Heart left ventricle (tissue), 13 donors: Measurements from ENCODE around the gene PLA2G2F.

Source experiments
- POLR2A ChIP-seq, 2 donors: fragments of 450-650 bp; IDR thresholded peaks; one replicate each; pipeline ENCODE4 v1.6.1; 2017; ENCODE audit warnings: antibody characterized with exemption in 2 of 2, mild to moderate bottlenecking in 2 of 2, moderate library complexity in 2 of 2
- TF ChIP-seq, protein P1 (sequence below), 12 donors: fragments of 200-600 bp; sonication (generic) in 4 of 12; IDR thresholded peaks; one replicate each; pipeline versions ENCODE4 v1.5.0 to v1.8.0; 2018 to 2022; ENCODE audit warnings: antibody characterized with exemption in 12 of 12, mild to moderate bottlenecking in 5 of 12
- donor health status: ischemic (EF 13 %, LVEDD 7.1; RV severe dilation, severe dysfunction).
- donor health status: DM: no; HTN: yes; CAD: no.
- donor health status: DM: no; HTN: no; CAD: no.
- donor health status: ischemic (EF 25% LVEDD 6.9; RV normal size, moderate dysfunction).
- donor health status: ischemic (EF 25% LVEDD 5.7; RV mildly dilated, moderate dysfunction).
- donor health status: ischemic (EF 35%, LVEDD 5.7; RV mildly dilated, moderate dysfunction).
- donor health status: nonischemic (EF 11% LVEDD 7.7; RV severe dilation, severe dysfunction).
- donor health status: DM: yes; HTN: yes; CAD: no.
- donor health status: PGD.
- donor health status: ischemic (EF 29% LVEDD 5.4; RV normal size, mild dysfunction).
- donor health status: nonischemic (EF 23%, LVEDD 6.1; RV moderate dilation, normal function).

DNA sequence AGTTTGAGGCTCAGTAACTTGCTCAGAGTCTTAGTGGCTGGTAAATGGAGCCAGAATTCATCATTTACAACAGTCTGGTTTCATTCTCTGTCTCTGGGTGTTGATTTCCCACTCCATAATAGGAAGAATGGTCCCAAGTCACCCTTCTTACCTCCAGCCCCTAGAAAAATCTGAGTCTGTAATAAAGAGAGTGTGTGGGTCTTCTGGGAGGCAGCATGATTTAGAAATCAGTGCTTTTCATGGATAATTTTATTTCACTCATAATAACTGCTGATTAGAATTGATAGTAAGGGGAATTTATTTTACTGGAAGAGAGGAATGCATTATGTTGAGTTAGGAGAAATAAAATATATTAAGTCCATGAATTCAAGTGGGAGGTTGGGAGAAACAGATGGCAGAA is 21.9 kb upstream of the PLA2G2F start:
- TF ChIP-seq, protein P1, sequence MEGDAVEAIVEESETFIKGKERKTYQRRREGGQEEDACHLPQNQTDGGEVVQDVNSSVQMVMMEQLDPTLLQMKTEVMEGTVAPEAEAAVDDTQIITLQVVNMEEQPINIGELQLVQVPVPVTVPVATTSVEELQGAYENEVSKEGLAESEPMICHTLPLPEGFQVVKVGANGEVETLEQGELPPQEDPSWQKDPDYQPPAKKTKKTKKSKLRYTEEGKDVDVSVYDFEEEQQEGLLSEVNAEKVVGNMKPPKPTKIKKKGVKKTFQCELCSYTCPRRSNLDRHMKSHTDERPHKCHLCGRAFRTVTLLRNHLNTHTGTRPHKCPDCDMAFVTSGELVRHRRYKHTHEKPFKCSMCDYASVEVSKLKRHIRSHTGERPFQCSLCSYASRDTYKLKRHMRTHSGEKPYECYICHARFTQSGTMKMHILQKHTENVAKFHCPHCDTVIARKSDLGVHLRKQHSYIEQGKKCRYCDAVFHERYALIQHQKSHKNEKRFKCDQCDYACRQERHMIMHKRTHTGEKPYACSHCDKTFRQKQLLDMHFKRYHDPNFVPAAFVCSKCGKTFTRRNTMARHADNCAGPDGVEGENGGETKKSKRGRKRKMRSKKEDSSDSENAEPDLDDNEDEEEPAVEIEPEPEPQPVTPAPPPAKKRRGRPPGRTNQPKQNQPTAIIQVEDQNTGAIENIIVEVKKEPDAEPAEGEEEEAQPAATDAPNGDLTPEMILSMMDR (IDR thresholded peaks at IDR 0.05) = no peak
- no peak for TF ChIP-seq POLR2A (IDR thresholded peaks at IDR 0.05)
